SK-N-SH (cell line): ENCODE results near the gene HOXC4. TPM values are rescaled to one million over a fixed set of nuclear protein-coding genes. Genes with fewer than 3 reads are reported as not detected.

Experiments used
- CTCF ChIA-PET: fragments of 300-600, 350-600 bp; formaldehyde crosslinking; extraction: SDS; loops from one replicate; lab custom pipeline; 2021; lab: Yijun Ruan, JAX
- POLR2A ChIA-PET: fragments of 350-600 bp; sonication (Branson Sonifier 250); formaldehyde crosslinking; extraction: SDS; loops from one replicate; lab custom pipeline; 2020; ENCODE audit warnings: antibody characterized with exemption, inconsistent platforms; lab: Yijun Ruan, JAX
- DNase-seq: peaks from one replicate; pipeline ENCODE4 v3.0.0; 2012
- H2AFZ ChIP-seq: fragments of 200-600 bp; sonication (generic); 2 replicates; pipeline ENCODE4 v1.8.1; 2016; ENCODE audit warnings: antibody characterized with exemption, mild to moderate bottlenecking, low read depth
- H3F3A ChIP-seq: fragments of 200-600 bp; sonication (generic); replicated peaks from 2 replicates; pipeline ENCODE3; 2016; ENCODE audit warnings: antibody characterized with exemption, mild to moderate bottlenecking; ENCODE audit not compliant: insufficient read depth
- H3K27ac ChIP-seq, 2 experiments: fragments of 200-500 bp in 1 of 2; fragments of 200-600 bp in 1 of 2; sonication (Bioruptor generic) in 1 of 2; sonication (generic), shearing (Covaris generic) in 1 of 2; 2 replicates each; pipeline versions ENCODE4 v1.5.1 to v1.6.1; 2014 to 2016; ENCODE audit warnings: low read depth in 2 of 2, inconsistent platforms in 1 of 2, low read length in 1 of 2, mild to moderate bottlenecking in 1 of 2, mixed read lengths in 1 of 2
- H3K27me3 ChIP-seq: fragments of 200-600 bp; sonication (generic), shearing (Covaris generic); 2 replicates; pipeline ENCODE4 v1.6.1; 2016; ENCODE audit warnings: mixed run types; ENCODE audit not compliant: insufficient read depth
- H3K36me3 ChIP-seq, 2 experiments: fragments of 200-500 bp in 1 of 2; fragments of 200-600 bp in 1 of 2; sonication (Bioruptor generic) in 1 of 2; sonication (generic) in 1 of 2; replicated peaks in 1 of 2; 2 replicates each; pipeline versions ENCODE3 to v1.5.1; 2014 to 2016; ENCODE audit warnings: low read length in 1 of 2, mild to moderate bottlenecking in 1 of 2; ENCODE audit not compliant: insufficient read depth in 2 of 2, control insufficient read depth in 1 of 2
- H3K4me1 ChIP-seq, 2 experiments: fragments of 200-500 bp in 1 of 2; fragments of 200-600 bp in 1 of 2; sonication (Bioruptor generic) in 1 of 2; sonication (generic), shearing (Covaris generic) in 1 of 2; 2 replicates each; pipeline versions ENCODE4 v1.5.1 to v1.6.1; 2014 to 2016; ENCODE audit warnings: low read depth in 1 of 2, low read length in 1 of 2, mixed run types in 1 of 2; ENCODE audit not compliant: insufficient read depth in 2 of 2, control insufficient read depth in 1 of 2
- H3K4me2 ChIP-seq: fragments of 200-600 bp; sonication (generic), shearing (Covaris generic); 2 replicates; pipeline ENCODE4 v1.6.1; 2017; ENCODE audit warnings: mixed run types
- H3K4me3 ChIP-seq, 2 experiments: fragments of 200-500 bp in 1 of 2; fragments of 200-600 bp in 1 of 2; sonication (Bioruptor generic) in 1 of 2; sonication (generic), shearing (Covaris generic) in 1 of 2; 2 replicates each; pipeline versions ENCODE4 v1.5.1 to v1.8.1; 2014 to 2016; ENCODE audit warnings: low read depth in 2 of 2, inconsistent platforms in 1 of 2, low read length in 1 of 2, mild to moderate bottlenecking in 1 of 2, mixed read lengths in 1 of 2, moderate library complexity in 1 of 2
- H3K79me2 ChIP-seq: fragments of 200-600 bp; sonication (generic); 2 replicates; pipeline ENCODE4 v1.8.1; 2017; ENCODE audit warnings: mild to moderate bottlenecking; ENCODE audit not compliant: insufficient read depth
- H3K9ac ChIP-seq: fragments of 200-600 bp; sonication (generic); 2 replicates; pipeline ENCODE4 v1.6.1; 2017; ENCODE audit warnings: mixed run types
- H3K9me2 ChIP-seq: fragments of 200-600 bp; sonication (generic); 2 replicates; pipeline ENCODE4 v1.6.1; 2017; ENCODE audit warnings: mixed run types
- H3K9me3 ChIP-seq: fragments of 200-600 bp; sonication (generic); 2 replicates; pipeline ENCODE4 v1.6.1; 2017; ENCODE audit warnings: mixed run types, mild to moderate bottlenecking, moderate library complexity
- H4K20me1 ChIP-seq: fragments of 200-600 bp; sonication (generic); 2 replicates; pipeline ENCODE4 v1.6.1; 2017; ENCODE audit warnings: mild to moderate bottlenecking, mixed run types; ENCODE audit not compliant: insufficient read depth
- ELF1 ChIP-seq: IDR thresholded peaks from 2 replicates; pipeline ENCODE4 v1.4.0; 2012
- EP300 ChIP-seq, 2 experiments: IDR thresholded peaks; 2 replicates each; pipeline versions ENCODE4 v1.4.0 to v1.6.1; 2012; ENCODE audit warnings: borderline replicate concordance in 1 of 2, low read depth in 1 of 2, low read length in 1 of 2
- NFIC ChIP-seq: IDR thresholded peaks from 2 replicates; pipeline ENCODE4 v1.4.0; 2012; ENCODE audit warnings: borderline replicate concordance
- POLR2AphosphoS5 ChIP-seq: IDR thresholded peaks from 2 replicates; pipeline ENCODE4 v1.6.1; 2012; ENCODE audit warnings: low read depth, low read length
- RAD21 ChIP-seq: IDR thresholded peaks from 2 replicates; pipeline ENCODE4 v1.6.1; 2012; ENCODE audit warnings: mild to moderate bottlenecking, low read length
- REST ChIP-seq: IDR thresholded peaks from 2 replicates; pipeline ENCODE4 v1.6.1; 2012; ENCODE audit warnings: mild to moderate bottlenecking, low read depth, low read length, moderate library complexity
- WGBS: methylation state at CpG from one replicate; pipeline ENCODE4 v1.1.6; 2017; ENCODE audit warnings: low lambda C conversion rate; 5-methylcytosine and 5-hydroxymethylcytosine counted together
- polyA plus RNA-seq, 3 experiments: library from polyadenylated mRNA; depleted of rRNA; stranded (reverse); fragments of >200 nt; gene quantifications; 2 replicates each; pipeline ENCODE4 v1.2.3, GENCODE V29; 2012
- TF ChIP-seq, protein P1 (sequence below): IDR thresholded peaks from 2 replicates; pipeline ENCODE4 v1.4.0; 2012; ENCODE audit warnings: low read depth
- TF ChIP-seq, protein P2 (sequence below): IDR thresholded peaks from 2 replicates; pipeline ENCODE4; 2012
- TF ChIP-seq, protein P3 (sequence below): IDR thresholded peaks from 2 replicates; pipeline ENCODE4 v1.4.0; 2012; ENCODE audit warnings: low read depth, borderline replicate concordance

HOXC4 gene
- polyA plus RNA-seq, 1 of the 3 experiments (the other 2 are of a cell fraction) = 3.7 TPM

DNA sequence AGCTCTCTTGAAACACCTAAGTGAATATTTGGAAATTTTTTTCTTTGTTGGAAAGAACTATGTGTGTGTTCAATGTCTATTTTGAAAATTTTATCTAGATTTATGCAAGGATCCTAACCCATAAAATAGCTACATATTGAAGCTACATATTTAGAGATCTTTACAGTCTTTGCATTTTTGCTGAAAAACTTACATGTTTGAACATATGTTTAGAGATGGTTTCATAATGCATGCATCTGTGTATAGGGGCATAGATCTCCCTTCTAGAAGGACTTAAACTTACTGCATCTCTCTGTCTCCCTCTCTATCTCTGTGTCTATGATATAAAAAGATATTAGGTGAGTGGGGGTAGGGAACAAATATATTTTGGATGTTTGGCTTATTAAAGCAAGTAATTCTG, 8.2 kb upstream of the HOXC4 start (continued):
- no peak for TF ChIP-seq REST
- TF ChIP-seq EP300 (IDR thresholded peaks at IDR 0.05; ENCODE audit: borderline replicate concordance in 1 of 2, low read depth in 1 of 2, low read length in 1 of 2) = no peak
- no peak for TF ChIP-seq RAD21
- TF ChIP-seq, protein P1, sequence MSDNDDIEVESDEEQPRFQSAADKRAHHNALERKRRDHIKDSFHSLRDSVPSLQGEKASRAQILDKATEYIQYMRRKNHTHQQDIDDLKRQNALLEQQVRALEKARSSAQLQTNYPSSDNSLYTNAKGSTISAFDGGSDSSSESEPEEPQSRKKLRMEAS = no peak
- TF ChIP-seq POLR2AphosphoS5 = no peak
- TF ChIP-seq, protein P2, sequence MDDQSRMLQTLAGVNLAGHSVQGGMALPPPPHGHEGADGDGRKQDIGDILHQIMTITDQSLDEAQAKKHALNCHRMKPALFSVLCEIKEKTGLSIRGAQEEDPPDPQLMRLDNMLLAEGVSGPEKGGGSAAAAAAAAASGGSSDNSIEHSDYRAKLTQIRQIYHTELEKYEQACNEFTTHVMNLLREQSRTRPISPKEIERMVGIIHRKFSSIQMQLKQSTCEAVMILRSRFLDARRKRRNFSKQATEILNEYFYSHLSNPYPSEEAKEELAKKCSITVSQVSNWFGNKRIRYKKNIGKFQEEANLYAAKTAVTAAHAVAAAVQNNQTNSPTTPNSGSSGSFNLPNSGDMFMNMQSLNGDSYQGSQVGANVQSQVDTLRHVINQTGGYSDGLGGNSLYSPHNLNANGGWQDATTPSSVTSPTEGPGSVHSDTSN = no peak
- no peak for TF ChIP-seq ELF1
- TF ChIP-seq, protein P3, sequence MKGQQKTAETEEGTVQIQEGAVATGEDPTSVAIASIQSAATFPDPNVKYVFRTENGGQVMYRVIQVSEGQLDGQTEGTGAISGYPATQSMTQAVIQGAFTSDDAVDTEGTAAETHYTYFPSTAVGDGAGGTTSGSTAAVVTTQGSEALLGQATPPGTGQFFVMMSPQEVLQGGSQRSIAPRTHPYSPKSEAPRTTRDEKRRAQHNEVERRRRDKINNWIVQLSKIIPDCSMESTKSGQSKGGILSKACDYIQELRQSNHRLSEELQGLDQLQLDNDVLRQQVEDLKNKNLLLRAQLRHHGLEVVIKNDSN = no peak
- TF ChIP-seq, all 33 proteins: peak for 0

GRCh38 chr12:54045868-54046521, 7.6 kb upstream of the HOXC4 start:
- Histone ChIP-seq H3K27me3 (no peaks in the 10 kb centered on the region), H3K79me2 (no peaks in the 10 kb centered on the region), H3K9me2 (no peaks in the 10 kb centered on the region), H2AFZ (no peak overlapping the region), H3K4me2 (no peak overlapping the region), H3K36me3 (no peaks in the 10 kb centered on the region), H3K9me3 (no peaks in the 10 kb centered on the region), H3K9ac (no peak overlapping the region), H3F3A (no peaks in the 10 kb centered on the region), H3K4me1 (no peaks in the 10 kb centered on the region; a peak in 1 of 4 replicates), H3K4me3 (no peak overlapping the region), H3K27ac (no peak overlapping the region), H4K20me1 (no peaks in the 10 kb centered on the region)
- no peak for DNase-seq
- no peak for TF ChIP-seq NFIC
- ChIA-PET CTCF (interaction anchor here (1.2 to 2.0 kb wide), 3 partner anchors 13 to 174 kb away, joined by 3 to 15 read pairs (median 3); partner anchors contain the start of gene HOXC5), POLR2A (interaction anchor here (1.1 kb wide), 1 partner anchor 8 kb away, joined by 4 read pairs; the partner anchor contains the start of gene HOXC4)
- WGBS = 84% methylated on average over 16 of the region's 16 CpGs
